ENCODE results near the gene SLC9A5.
A peak's percentile ranks its signal among the peaks of the same experiment; 100 is the strongest.

The SLC9A5 gene

GRCh38 chr16:67206838-67207248 is 41.9 kb upstream of the SLC9A5 start:
- Histone ChIP-seq H4K20me1 (ENCODE audit: insufficient read depth, low read length) (peaks cover 13% of the 10 kb centered on the region), H3K36me3 (ENCODE audit: insufficient read depth, low read length) (peaks cover 31% of the 10 kb centered on the region), H2AFZ (ENCODE audit: low read depth, low read length) (no peak overlapping the region), H3K9me3 (ENCODE audit: insufficient read depth, low read length, severe bottlenecking) (no peaks in the 10 kb centered on the region), H3K27ac (ENCODE audit: low read length) (no peak overlapping the region), H3K9ac (ENCODE audit: low read depth, low read length) (no peak overlapping the region), H3K4me2 (ENCODE audit: insufficient read depth, low read length) (no peak overlapping the region), H3K4me1 (ENCODE audit: insufficient read depth, low read length) (no peaks in the 10 kb centered on the region), H3K27me3 (ENCODE audit: insufficient read depth, low read length, poor library complexity) (no peaks in the 10 kb centered on the region), H3K79me2 (ENCODE audit: insufficient read depth, low read length) (no peaks in the 10 kb centered on the region), H3K4me3 (ENCODE audit: low read depth in 1 of 2, low read length in 2 of 2) (no peak overlapping the region)
- 0 out of 3 replicates have a peak, but pooled peaks have one; percentile 6 for ATAC-seq (ENCODE audit: insufficient read depth, low read depth)
- TF ChIP-seq, protein P1, sequence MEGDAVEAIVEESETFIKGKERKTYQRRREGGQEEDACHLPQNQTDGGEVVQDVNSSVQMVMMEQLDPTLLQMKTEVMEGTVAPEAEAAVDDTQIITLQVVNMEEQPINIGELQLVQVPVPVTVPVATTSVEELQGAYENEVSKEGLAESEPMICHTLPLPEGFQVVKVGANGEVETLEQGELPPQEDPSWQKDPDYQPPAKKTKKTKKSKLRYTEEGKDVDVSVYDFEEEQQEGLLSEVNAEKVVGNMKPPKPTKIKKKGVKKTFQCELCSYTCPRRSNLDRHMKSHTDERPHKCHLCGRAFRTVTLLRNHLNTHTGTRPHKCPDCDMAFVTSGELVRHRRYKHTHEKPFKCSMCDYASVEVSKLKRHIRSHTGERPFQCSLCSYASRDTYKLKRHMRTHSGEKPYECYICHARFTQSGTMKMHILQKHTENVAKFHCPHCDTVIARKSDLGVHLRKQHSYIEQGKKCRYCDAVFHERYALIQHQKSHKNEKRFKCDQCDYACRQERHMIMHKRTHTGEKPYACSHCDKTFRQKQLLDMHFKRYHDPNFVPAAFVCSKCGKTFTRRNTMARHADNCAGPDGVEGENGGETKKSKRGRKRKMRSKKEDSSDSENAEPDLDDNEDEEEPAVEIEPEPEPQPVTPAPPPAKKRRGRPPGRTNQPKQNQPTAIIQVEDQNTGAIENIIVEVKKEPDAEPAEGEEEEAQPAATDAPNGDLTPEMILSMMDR (IDR thresholded peaks at IDR 0.05; ENCODE audit: borderline replicate concordance, extremely low read depth, low read length, poor library complexity, severe bottlenecking) = no peak
- TF ChIP-seq EZH2 (IDR thresholded peaks at IDR 0.05; ENCODE audit: borderline replicate concordance, low read depth, low read length, severe bottlenecking) = no peak
- no peak for DNase-seq

GRCh38 chr16:67207249-67208091 is 41.3 kb upstream of the SLC9A5 start:
- Histone ChIP-seq H3K9me3 (ENCODE audit: insufficient read depth, low read length, severe bottlenecking) (no peaks in the 10 kb centered on the region), H3K4me3 (ENCODE audit: low read depth in 1 of 2, low read length in 2 of 2) (no peak overlapping the region), H3K36me3 (ENCODE audit: insufficient read depth, low read length) (peaks cover 25% of the 10 kb centered on the region), H3K4me2 (ENCODE audit: insufficient read depth, low read length) (no peak overlapping the region), H3K9ac (ENCODE audit: low read depth, low read length) (no peak overlapping the region), H3K79me2 (ENCODE audit: insufficient read depth, low read length) (no peaks in the 10 kb centered on the region), H4K20me1 (ENCODE audit: insufficient read depth, low read length) (peaks cover 8% of the 10 kb centered on the region), H3K27ac (ENCODE audit: low read length) (no peak overlapping the region), H3K4me1 (ENCODE audit: insufficient read depth, low read length) (no peaks in the 10 kb centered on the region), H3K27me3 (ENCODE audit: insufficient read depth, low read length, poor library complexity) (no peaks in the 10 kb centered on the region), H2AFZ (ENCODE audit: low read depth, low read length) (no peak overlapping the region)
- peak; percentile 8; the same call in 1 of the 3 replicates for ATAC-seq (ENCODE audit: insufficient read depth, low read depth)
- TF ChIP-seq EZH2 (IDR thresholded peaks at IDR 0.05; ENCODE audit: borderline replicate concordance, low read depth, low read length, severe bottlenecking) = no peak
- TF ChIP-seq, protein P1 (IDR thresholded peaks at IDR 0.05; ENCODE audit: borderline replicate concordance, extremely low read depth, low read length, poor library complexity, severe bottlenecking) = no peak
- no peak for DNase-seq

DNA sequence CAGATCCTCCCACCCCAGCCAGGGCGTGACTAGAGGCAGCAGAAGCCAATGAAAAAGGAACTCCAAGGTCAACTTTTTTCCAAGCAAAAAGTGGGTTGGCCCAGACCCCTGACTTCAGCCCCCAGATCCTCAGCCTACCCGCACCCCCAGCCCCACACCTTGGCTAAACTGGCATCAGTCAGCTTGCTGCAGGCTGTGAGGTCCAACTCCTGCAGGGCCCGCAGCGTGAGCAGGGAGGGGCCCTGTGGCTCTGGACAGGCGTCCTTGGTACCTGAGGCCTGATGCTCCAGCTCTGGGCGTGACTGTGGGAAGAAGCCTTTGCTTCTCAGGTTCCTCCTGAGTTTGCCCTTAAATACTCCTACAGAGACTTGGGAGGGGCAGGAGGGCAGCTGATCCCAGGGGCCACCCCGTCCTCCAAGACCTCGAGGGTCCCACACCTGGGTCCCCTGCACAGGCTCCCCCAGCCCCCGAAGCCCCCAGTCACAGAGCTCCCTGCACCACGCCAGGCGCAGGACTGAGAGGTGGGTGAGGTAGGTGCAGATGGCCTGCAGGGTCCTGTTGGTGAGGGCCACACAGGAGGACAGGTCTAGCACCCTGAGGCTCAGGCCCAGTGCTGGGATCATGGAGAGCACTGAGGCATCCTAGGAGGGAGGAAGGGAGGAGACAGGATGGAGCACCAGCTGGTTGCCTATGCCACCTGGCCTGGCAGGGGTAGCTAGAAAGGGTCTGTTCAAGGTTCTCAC is 40.5 kb upstream of the SLC9A5 start:
- H3K36me3 ChIP-seq (ENCODE audit: insufficient read depth, low read length) = peaks cover 16% of the 10 kb centered on the region
- no peak overlapping the region for H2AFZ ChIP-seq (ENCODE audit: low read depth, low read length)
- no peaks in the 10 kb centered on the region for H3K27me3 ChIP-seq (ENCODE audit: insufficient read depth, low read length, poor library complexity)
- ATAC-seq (ENCODE audit: insufficient read depth, low read depth) (peak; percentile 17; the same call in 2 of the 3 replicates), DNase-seq (no peak)
- no peaks in the 10 kb centered on the region for H3K79me2 ChIP-seq (ENCODE audit: insufficient read depth, low read length)
- TF ChIP-seq, protein P1 (IDR thresholded peaks at IDR 0.05; ENCODE audit: borderline replicate concordance, extremely low read depth, low read length, poor library complexity, severe bottlenecking) = no peak
- no peak for TF ChIP-seq EZH2 (IDR thresholded peaks at IDR 0.05; ENCODE audit: borderline replicate concordance, low read depth, low read length, severe bottlenecking)
- H4K20me1 ChIP-seq (ENCODE audit: insufficient read depth, low read length) = peaks cover 5% of the 10 kb centered on the region
- no peak overlapping the region for H3K4me2 ChIP-seq (ENCODE audit: insufficient read depth, low read length)
- H3K27ac ChIP-seq (ENCODE audit: low read length) = no peak overlapping the region
- H3K4me3 ChIP-seq (ENCODE audit: low read depth in 1 of 2, low read length in 2 of 2) = no peak overlapping the region
- H3K4me1 ChIP-seq (ENCODE audit: insufficient read depth, low read length) = no peaks in the 10 kb centered on the region
- no peak overlapping the region for H3K9ac ChIP-seq (ENCODE audit: low read depth, low read length)
- no peaks in the 10 kb centered on the region for H3K9me3 ChIP-seq (ENCODE audit: insufficient read depth, low read length, severe bottlenecking)
